ENCODE measurements around the gene DHRS7B.
"Not testable (repeated sequence)": the region's sequence is repeated elsewhere in the genome, so short reads cannot be mapped to it uniquely, and the experiment has no call there.

The DHRS7B gene

DNA sequence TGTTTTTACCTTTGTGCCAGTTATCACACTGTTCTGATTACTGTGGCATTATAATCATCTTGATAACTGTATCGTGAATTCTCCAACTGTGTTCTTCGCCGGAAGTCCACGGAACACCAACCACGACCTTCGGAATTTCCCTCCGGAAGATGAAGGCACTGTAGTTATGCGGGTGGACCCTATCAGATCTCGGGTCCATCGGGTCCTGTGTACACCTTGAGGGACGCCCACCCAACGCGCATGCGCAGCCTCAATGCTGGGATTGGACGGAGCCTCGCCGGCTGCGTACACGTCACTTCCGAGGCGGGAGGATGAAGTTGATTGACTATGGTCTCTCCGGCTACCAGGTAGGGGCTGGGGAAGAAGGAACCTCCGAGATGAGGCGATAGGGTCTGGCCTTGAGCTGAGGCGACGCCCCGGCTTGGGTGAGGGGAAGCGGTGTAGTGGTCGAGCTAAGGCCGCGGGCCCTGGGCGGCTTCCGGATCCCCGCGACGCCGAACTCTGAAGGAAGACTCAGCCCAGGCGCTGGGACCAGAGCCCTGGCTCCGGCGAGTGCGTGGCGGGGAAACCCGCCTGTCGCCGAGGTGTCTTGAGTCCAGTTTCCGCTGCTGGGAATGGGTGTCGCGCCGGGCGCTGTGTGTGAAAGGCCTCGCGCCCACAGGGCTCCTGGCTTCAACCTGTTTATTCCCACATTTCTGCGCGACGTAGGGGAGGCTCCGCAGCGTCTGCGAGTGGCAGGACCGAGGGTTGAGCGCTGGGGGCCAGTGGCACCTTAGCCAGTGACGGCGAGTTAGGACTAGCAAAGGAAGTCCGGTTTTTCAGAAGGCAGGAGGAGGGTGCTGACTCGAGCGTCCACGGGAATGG, at the start of gene DHRS7B:
TSS of gene DHRS7B (plus strand) at position 320 of the 864 bp plus-strand sequence. CDS start at position 328, 8 bp downstream.
- in situ Hi-C loops (cut with MboI; ENCODE audit: low sequenced_read_pairs): no loop called here

DNA sequence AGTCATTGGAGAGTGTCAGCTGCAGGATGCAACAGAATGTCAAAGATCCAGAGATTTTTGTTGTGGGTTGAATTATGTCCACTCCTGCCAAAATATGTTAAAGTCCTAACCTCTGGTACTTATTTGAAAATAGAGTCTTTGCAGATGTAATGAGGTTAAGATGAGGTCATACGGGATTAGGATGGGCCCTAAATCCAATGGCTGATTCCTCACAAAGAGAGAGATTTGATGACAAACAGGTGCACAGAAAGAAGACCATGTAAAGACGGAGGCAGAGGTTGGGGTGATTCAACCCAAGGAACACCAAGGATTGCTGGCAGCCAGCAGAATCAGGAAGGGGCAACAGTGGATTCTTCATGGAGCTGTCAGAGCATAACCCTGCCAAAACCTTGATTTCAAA, 49.5 kb upstream of the DHRS7B start:
- in situ Hi-C loops (cut with MboI; ENCODE audit: low sequenced_read_pairs): no loop called here

- in situ Hi-C loops (cut with MboI; ENCODE audit: low sequenced_read_pairs): no loop called here
These were observed 48.6 kb upstream of the DHRS7B start for GRCh38 chr17:21078016-21078780.

DNA sequence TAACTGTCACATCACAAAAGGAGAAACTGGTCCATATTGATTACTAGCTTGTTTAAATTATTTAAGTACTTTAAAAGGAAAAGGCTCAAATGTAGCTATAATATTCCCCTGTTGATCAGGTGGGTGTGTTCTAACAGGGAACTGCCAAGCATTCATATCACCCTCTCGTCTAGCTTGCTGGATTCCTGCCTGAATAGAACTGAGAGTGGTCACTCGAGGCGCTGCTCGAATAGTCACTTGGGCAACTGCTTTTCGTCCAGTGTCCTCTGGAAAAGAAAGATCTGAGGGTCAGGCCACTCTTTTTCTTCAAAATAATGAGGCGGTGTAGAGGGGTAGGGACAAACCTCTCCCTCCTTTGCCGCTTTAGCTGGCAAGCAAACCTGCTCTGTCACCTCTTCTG, 47.6 kb upstream of the DHRS7B start:
- in situ Hi-C loops (cut with MboI; ENCODE audit: low sequenced_read_pairs): no loop called here

- in situ Hi-C loops (cut with MboI; ENCODE audit: low sequenced_read_pairs): no loop called here
These were observed 44.7 kb upstream of the DHRS7B start for GRCh38 chr17:21082001-21082436.

DNA sequence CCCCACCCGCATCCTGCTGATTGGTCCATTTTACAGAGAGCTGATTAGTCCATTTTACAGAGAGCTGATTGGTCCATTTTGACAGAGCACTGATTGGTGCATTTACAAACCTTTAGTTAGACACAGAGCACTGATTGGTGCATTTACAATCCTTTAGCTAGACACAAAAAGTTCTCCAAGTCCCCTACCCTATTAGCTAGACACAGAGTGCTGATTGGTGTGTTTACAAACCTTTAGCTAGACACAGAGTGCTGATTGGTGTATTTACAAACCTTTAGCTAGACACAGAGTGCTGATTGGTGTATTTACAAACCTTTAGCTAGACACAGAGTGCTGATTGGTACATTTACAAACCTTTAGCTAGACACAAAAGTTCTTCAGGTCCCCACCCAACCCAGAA, 41.5 kb upstream of the DHRS7B start:
- in situ Hi-C loops (cut with MboI; ENCODE audit: low sequenced_read_pairs): not testable (repeated sequence)

DNA sequence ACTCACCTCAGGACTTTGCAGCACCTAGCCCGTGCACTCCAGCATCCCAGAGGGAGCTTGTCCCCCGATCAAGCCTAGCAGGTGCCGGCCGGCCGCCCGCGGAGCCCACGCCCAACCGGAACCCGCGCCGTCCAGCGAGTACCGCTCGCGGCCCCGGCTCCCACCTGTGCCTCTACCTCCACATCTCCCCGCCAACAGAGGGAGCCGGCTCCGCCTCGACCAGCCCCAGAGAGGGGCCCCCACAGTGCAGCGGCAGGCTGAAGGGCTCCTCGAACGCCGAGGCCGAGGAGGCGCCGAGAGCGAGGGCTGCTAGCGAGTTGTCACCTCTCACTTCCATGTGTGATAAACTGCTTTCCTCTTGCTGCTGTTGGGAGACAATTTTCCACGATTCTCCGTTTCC, 41.1 kb upstream of the DHRS7B start:
- in situ Hi-C loops (cut with MboI; ENCODE audit: low sequenced_read_pairs): no loop called here

DNA sequence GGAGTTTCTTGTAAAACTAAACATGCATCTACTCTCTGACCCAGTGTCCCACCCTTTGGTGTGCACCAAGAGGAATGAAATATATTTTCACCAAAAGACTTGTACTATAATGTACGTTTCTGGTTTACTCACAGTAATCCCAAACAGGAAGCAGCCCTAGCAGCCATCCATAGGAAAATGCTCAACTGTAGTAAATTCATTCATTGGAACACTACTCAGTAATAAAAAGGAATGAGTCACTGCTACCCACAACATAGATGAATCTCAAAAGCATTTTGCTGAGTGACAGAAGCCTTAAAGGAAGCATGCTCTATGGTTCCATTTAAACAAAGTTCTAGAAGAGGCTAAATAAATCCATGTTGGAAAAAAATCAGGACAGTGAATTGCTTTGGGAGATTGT, 37.6 kb upstream of the DHRS7B start:
- in situ Hi-C loops (cut with MboI; ENCODE audit: low sequenced_read_pairs): no loop called here

DNA sequence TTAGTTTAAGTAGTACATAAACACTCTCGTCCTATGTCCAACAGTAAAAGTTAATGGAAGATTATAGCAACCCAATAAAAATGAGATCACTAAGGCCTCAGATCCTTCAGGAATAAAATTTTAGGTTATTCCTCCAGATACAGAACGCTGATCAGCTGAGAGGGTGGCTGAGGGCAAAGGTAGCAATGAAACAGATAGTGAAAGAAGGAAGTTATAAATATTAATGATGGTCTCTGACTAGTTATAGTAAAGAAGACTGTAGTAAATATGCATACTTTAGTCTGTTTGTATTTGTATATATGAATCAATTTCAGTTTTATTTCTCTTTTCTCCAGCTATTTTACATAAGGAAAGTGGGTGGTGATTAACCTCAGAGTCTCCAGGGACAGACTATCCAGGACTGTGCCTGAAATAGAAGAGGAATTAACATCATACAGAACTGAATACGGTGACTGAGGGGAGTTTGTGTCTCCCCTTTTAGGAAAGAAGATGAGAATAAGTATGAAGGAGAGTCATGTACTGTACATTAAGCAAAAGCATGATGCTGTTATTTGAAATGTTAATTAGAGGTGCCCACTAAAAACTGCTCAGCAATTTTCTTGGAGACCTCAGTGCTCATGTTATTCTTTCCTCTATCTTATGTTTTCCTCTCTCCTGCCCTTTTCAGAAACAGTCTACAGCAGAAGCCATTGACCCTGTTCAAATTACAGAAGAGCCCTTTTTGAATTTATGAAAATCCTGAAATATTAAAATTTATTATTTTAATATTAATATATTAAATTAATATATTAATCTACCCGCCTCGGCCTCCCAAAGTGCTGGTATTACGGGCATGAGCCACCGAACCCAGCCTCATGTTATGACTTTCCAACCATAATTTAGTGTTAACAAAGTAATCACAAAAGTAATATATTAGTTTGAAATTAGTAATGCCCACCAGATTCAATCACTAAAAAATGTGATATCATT, 36.5 kb upstream of the DHRS7B start:
- in situ Hi-C loops (cut with MboI; ENCODE audit: low sequenced_read_pairs): no loop called here

DNA sequence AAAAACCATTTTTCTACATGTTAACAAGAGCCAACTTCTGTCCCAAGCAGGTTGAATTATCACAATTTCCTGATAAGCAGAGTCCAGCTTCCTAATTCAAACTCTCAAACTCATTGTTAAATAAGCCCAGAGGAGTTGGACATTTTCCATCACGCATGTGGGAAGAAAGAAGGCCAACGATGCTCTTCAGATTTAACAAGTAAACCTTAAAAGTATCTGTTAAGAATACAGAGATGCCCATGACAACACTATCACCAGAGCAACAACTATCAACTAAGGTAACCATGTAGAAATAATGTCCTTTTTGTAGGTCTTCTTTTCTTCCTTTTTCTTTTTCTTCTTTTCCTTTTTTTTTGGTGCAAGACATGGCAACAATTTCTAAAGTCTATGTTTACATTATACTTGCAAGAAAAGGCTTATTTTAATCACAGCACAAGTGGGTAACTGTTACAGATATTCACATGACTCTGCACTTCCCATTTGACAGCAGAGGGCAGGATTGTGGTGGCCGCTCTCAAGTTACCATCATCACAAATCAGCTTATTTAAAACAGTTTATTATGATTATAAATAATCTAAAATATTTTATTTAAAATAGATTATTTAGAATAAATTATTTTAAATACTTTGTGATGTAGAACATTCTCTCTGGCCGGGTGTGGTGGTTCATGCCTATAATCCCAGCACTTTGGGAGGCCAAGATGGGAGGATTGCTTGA, 35.7 kb upstream of the DHRS7B start:
- in situ Hi-C loops (cut with MboI; ENCODE audit: low sequenced_read_pairs): no loop called here

DNA sequence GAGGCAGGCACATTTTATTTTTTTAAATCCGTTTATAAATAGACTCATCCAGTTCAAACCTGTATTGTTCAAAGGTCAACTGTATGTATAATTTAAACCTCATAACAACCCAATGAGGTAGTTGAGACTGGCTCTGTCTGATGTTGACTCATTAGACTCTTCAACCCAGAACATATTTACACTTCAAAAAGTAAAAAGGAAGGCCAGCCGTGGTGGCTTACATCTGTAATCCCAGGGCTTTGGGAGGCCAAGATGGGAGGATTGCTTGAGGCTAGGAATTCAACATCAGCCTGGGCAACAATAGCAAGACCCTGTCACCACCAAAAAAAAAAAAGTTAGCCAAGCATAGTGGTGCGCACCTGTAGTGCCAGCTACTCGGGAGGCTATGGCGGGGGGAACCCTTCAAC, 32.5 kb upstream of the DHRS7B start:
- in situ Hi-C loops (cut with MboI; ENCODE audit: low sequenced_read_pairs): no loop called here

- in situ Hi-C loops (cut with MboI; ENCODE audit: low sequenced_read_pairs): no loop called here
These were observed 31.0 kb upstream of the DHRS7B start for GRCh38 chr17:21095735-21096134.

- in situ Hi-C loops (cut with MboI; ENCODE audit: low sequenced_read_pairs): no loop called here
These were observed 29.9 kb upstream of the DHRS7B start for GRCh38 chr17:21096874-21097273.

GRCh38 chr17:21098934-21099689, 27.7 kb upstream of the DHRS7B start:
- in situ Hi-C loops (cut with MboI; ENCODE audit: low sequenced_read_pairs): no loop called here

- in situ Hi-C loops (cut with MboI; ENCODE audit: low sequenced_read_pairs): no loop called here
These were observed 26.1 kb upstream of the DHRS7B start for GRCh38 chr17:21100636-21101035.

DNA sequence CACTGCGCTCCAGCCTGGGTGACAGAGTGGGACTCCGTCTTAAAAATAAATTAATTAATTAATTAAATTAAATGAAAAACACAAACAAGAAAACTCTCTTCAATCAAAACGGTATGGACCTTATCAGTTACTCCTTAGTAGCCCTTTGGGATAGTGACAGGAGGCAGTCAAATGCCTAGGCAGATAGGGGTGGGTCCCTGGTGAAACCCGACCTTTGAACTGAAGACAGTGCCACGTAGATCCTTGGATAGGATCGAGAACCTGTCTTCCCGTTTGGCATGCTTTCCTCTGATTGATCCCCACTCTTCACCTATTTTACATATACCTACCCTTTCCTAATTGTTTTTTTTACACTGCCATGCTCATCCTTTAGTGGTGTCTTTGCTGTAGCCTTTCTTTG, 22.2 kb upstream of the DHRS7B start:
- in situ Hi-C loops (cut with MboI; ENCODE audit: low sequenced_read_pairs): no loop called here

DNA sequence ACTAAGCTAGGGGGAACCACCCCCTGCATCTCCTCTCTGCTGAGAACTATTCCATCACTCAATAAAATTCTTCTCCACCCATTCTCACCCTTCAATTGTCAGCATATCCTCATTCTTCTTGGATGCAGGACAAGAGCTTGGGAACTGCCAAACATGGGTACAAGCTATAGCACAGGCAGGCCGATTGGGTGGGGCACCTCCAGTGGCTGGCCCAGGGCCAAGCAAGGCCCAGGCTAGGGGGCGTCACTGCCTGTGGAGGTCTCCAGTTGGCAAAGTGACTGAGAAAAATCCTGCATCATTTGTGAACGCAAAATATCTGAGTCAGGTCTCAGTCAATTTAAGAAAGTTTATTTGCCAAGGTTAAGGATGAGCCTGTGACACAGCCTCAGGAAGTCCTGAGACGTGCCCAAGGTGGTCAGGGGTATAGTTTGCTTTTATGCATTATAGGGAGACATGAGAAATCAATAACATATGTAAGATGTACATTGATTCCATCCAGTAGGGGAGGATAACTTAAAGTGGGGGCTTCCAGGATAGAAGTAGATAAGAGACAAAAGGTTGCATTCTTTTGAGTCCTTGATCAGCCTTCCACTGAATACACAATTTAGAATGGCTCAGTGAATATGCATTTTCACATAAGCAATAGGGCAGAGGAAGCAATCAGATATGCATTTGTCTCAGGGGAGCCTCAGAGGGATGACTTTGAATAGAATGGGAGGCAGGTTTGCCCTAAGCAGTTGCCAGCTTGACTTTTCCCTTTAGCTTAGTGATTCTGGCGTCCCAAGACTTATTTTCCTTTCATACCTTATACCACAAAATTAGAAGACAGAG, 21.5 kb upstream of the DHRS7B start:
- in situ Hi-C loops (cut with MboI; ENCODE audit: low sequenced_read_pairs): no loop called here

- in situ Hi-C loops (cut with MboI; ENCODE audit: low sequenced_read_pairs): no loop called here
These were observed 20.4 kb upstream of the DHRS7B start for GRCh38 chr17:21106316-21106715.
